GM12865 (cell line): ENCODE data around the gene CCNA2.

Experiments
- DNase-seq: peaks from one replicate; pipeline ENCODE4 v3.0.0; 2010; ENCODE audit warnings: low read depth
- H3K4me3 ChIP-seq: 2 replicates; pipeline ENCODE4 v1.5.1; 2011; ENCODE audit warnings: mild to moderate bottlenecking, low read depth, low read length, control low read depth
- TF ChIP-seq, protein P1 (sequence below): IDR thresholded peaks from 2 replicates; pipeline ENCODE4 v1.5.1; 2011; ENCODE audit warnings: low read length, control low read depth, low read depth, inconsistent platforms; ENCODE audit not compliant: insufficient read depth; ENCODE audit errors: missing control alignments

CCNA2 gene

DNA sequence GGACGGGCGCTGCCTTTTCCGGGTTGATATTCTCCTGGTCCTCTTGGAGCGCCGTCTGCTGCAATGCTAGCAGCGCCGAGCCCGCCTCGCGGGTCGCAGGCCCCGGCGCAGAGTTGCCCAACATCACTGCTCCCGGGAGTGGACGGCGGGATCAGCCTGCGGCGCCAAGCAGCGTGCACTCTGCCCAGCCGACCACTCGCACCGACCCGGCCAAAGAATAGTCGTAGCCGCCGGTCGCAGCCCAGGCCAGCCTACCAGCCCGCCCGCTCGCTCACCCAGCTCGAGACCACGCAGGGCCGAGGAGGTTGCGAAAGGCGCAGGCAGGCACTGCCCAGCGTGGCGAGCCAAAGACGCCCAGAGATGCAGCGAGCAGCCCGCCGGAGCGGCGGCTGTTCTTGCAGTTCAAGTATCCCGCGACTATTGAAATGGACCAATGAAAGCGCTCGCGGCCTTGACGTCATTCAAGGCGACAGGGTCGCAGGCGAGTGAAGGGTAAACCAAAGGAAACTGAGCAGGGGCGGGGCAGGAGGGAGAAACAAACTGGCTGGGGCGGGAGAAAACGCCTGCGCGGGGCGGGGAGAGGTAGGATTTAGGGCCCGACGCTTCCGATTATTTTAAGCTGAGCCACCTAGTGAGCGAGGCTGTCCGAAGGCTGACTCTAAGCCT lies at the start of gene CCNA2:
Gene CCNA2 (minus strand): TSS at position 379 of the 666 bp plus-strand sequence. CDS start 255 bp downstream, at position 124.
- TF ChIP-seq, protein P1, sequence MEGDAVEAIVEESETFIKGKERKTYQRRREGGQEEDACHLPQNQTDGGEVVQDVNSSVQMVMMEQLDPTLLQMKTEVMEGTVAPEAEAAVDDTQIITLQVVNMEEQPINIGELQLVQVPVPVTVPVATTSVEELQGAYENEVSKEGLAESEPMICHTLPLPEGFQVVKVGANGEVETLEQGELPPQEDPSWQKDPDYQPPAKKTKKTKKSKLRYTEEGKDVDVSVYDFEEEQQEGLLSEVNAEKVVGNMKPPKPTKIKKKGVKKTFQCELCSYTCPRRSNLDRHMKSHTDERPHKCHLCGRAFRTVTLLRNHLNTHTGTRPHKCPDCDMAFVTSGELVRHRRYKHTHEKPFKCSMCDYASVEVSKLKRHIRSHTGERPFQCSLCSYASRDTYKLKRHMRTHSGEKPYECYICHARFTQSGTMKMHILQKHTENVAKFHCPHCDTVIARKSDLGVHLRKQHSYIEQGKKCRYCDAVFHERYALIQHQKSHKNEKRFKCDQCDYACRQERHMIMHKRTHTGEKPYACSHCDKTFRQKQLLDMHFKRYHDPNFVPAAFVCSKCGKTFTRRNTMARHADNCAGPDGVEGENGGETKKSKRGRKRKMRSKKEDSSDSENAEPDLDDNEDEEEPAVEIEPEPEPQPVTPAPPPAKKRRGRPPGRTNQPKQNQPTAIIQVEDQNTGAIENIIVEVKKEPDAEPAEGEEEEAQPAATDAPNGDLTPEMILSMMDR = no peak
- peak; percentile 98 for DNase-seq
- H3K4me3 ChIP-seq = peak within 1 kb of the TSS; percentile 70

DNA sequence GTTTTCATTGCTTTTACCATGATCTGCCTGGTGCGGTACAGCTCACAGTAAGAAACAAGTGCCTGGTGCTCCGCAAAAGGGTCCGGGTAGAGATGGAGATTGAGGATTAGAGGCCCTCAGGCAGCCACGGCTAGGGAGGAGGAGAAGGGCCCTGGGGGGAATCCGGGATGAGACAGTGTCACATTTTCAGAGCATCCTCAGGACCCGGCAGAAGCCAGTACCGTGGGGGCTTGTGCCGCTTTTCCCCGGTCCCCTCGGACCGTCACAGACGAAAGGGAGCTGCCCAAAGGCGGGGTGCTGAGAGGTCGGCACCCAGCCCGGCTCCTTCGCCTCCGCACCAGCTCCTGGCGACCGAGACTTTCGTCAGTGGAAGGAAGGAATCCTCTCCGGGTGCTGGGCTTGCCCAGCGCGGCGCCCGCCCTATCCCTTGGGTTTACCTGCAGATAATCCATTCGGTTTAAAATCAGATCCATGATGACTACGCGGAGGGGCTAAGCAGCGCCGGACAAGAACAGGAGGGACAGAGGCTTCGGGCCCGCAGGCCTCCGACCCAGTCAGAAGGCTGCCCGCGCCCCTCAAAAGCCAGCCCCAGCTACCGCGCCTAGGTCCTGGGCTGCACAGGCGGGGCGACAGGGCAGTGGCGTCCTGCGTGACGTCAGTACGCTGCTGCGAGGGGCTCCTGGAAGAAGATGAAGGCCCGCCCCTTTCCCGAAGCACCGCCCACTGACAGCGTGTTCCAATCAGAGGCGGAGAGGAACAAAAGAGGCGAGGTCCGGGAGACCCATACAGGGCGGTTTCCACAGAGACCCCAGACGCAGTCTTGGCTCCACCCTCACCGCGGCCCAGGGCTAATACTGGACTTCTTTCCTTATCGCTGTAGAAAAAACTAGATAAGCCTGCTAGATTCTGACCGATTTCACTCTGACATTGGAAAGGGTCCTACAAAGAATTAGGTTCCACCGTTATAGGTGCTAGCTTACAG lies 46.4 kb upstream of the CCNA2 start, which contains the start of gene BBS7:
Gene BBS7 (minus strand): TSS at position 634 of the 982 bp plus-strand sequence. CDS start 161 bp downstream, at position 473.
- TF ChIP-seq, protein P1 = no peak
- DNase-seq = peak; percentile 96
- H3K4me3 ChIP-seq = peak within 1 kb of the TSS; percentile 59

DNA sequence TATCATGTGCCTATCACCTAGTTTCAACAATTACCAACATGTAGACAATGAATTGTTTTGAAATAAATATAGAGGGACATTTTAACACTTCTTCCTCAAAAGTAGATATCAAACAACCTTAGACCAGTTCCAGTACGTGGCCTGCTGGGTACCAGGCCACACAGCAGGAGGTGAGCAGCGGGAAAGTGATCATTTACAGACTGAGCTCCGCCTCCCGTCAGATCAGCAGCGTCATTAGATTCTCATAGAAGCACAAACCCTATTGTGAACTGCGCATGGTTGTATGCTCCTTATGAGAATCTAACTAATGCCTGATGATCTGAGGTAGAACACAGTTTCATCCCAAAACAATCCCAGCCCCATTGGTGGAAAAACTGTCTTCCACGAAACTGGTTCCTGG lies 40.1 kb upstream of the CCNA2 start:
- DNase-seq = no peak
- H3K4me3 ChIP-seq = no peak overlapping the region
- TF ChIP-seq, protein P1 = no peak

DNA sequence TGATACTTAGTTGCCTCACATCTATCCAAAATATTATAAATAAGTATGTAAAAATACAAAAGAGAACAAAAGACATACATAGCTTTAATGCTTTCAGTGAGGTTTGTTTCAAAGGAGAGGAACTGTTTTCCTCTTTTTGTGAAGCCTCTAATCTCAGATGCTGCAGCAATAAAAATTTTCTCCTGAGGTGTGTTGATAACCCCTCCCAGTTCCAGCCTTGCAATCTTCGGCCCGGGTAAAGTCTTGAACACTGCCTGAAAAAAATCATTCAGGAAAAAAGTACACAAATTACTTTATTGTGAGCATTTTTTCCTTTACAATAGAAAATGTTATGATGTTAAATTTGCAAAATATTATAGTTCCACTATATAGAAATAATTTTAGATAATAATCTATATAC lies 37.7 kb upstream of the CCNA2 start:
- H3K4me3 ChIP-seq = no peak overlapping the region
- DNase-seq = no peak
- TF ChIP-seq, protein P1 = no peak

DNA sequence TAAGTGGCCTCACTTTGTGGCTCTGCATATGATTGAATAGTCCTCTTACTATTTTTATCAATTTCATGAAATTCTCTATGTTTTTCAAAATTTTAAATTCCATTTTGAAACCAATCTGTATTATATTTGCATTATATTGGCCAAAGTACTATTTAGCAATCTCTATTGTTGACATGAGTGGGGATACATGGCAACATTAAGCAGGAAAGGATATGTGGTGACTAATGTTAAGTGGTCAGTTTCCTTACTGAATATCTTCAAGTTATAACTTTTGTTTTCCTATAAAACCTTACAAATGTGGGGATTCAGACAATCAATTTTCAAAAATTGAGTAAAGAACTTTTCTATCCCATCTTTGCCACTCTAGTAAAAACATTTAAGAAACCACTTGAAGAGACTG lies 36.4 kb upstream of the CCNA2 start:
- TF ChIP-seq, protein P1 = no peak
- no peak for DNase-seq
- no peak overlapping the region for H3K4me3 ChIP-seq

DNA sequence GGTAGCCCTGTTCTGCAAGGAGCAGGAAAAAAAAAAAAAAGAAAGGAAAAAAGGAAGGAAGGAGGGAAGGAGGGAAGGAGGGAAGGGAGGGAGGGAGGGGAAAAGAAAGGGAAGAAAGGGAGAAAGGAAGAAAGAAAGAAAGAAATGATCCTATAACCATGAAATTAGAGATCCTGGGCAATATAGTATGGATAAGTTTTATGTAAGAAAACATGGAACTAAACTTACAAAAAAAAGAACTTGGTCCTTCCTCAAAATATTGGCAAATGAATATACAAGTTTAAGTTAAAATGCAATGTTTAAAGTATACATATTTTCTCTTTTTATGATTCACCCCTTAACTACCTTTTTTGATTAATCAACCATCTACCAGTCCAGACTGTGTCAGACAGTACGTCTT lies 27.7 kb upstream of the CCNA2 start:
- TF ChIP-seq, protein P1 = no peak
- no peak for DNase-seq
- no peak overlapping the region for H3K4me3 ChIP-seq
